Measurements from ENCODE around the gene DKKL1. TPM values are rescaled to one million over a fixed set of nuclear protein-coding genes. Genes with fewer than 3 reads are reported as not detected.
A peak's percentile ranks its signal among the peaks of the same experiment; 100 is the strongest.

Gene DKKL1
- total and polyA plus RNA-seq, 3 experiments from 2014 or later, result not detected

- no peaks in the 10 kb centered on the region for H3K9me3 ChIP-seq (ENCODE audit: low read length)
- no peaks in the 10 kb centered on the region for H3K27me3 ChIP-seq (ENCODE audit: insufficient read depth, low read length, poor library complexity, severe bottlenecking)
- H3K36me3 ChIP-seq (ENCODE audit: insufficient read depth, low read length), result peaks cover 14% of the 10 kb centered on the region
- peaks cover 39 to 57% (median 54%) of the 10 kb centered on the region in 3 donors for H3K4me1 Mint-ChIP-seq
- H3K36me3 Mint-ChIP-seq, result peaks cover 4 to 50% (median 13%) of the 10 kb centered on the region in 3 donors
- H3K27ac ChIP-seq (ENCODE audit: low read depth, low read length), result no peak overlapping the region
- CTCF ChIA-PET, result interaction anchor here (1.2 kb wide), 1 partner anchor 12 kb away, joined by 4 read pairs; no protein-coding TSS in a partner anchor
- peak overlapping the region in 4 of 8 donors; percentile 17 to 57 (median 34) for H3K27ac Mint-ChIP-seq
- H3K4me3 Mint-ChIP-seq, result peak overlapping the region in 1 of 7 donors; percentile 62
- POLR2A ChIA-PET, result no interaction called here
- no peak overlapping the region for H3K4me3 ChIP-seq (ENCODE audit: low read length)
- H3K4me1 ChIP-seq (ENCODE audit: insufficient read depth, low read length), result peaks cover 26% of the 10 kb centered on the region
- H3K27me3 Mint-ChIP-seq, result peaks cover 0 to 3% of the 10 kb centered on the region in 2 donors
- H3K9me3 Mint-ChIP-seq, result no peaks in the 10 kb centered on the region
- DNase-seq, result no peak
These were observed 24.2 kb upstream of the DKKL1 start for GRCh38 chr19:49339301-49340068.

GRCh38 chr19:49340069-49340864 is 23.4 kb upstream of the DKKL1 start:
- peak in 1 of 5 donors; percentile 38 for DNase-seq
- H3K36me3 ChIP-seq (ENCODE audit: insufficient read depth, low read length), result peaks cover 14% of the 10 kb centered on the region
- H3K27ac ChIP-seq (ENCODE audit: low read depth, low read length), result no peak overlapping the region
- Mint-ChIP-seq H3K36me3 (peaks cover 4 to 49% (median 18%) of the 10 kb centered on the region in 3 donors), H3K27me3 (no peaks in the 10 kb centered on the region), H3K9me3 (no peaks in the 10 kb centered on the region), H3K4me3 (peak overlapping the region in 3 of 7 donors; percentile 10 to 49 (median 45)), H3K4me1 (peaks cover 41 to 55% (median 55%) of the 10 kb centered on the region in 3 donors), H3K27ac (peak overlapping the region; percentile 42 to 84 (median 74))
- no peak overlapping the region for H3K4me3 ChIP-seq (ENCODE audit: low read length)
- ChIA-PET POLR2A (interaction anchor here (0.6 kb wide), 1 partner anchor 147 kb away, joined by 3 read pairs; the partner anchor contains the start of gene RPL13A), CTCF (interaction anchor here (1.1 to 1.2 kb wide), 2 partner anchors 13 to 39 kb away, joined by 4 read pairs; no protein-coding TSS in a partner anchor)
- H3K9me3 ChIP-seq (ENCODE audit: low read length), result no peaks in the 10 kb centered on the region
- no peaks in the 10 kb centered on the region for H3K27me3 ChIP-seq (ENCODE audit: insufficient read depth, low read length, poor library complexity, severe bottlenecking)
- H3K4me1 ChIP-seq (ENCODE audit: insufficient read depth, low read length), result peaks cover 20% of the 10 kb centered on the region

DNA sequence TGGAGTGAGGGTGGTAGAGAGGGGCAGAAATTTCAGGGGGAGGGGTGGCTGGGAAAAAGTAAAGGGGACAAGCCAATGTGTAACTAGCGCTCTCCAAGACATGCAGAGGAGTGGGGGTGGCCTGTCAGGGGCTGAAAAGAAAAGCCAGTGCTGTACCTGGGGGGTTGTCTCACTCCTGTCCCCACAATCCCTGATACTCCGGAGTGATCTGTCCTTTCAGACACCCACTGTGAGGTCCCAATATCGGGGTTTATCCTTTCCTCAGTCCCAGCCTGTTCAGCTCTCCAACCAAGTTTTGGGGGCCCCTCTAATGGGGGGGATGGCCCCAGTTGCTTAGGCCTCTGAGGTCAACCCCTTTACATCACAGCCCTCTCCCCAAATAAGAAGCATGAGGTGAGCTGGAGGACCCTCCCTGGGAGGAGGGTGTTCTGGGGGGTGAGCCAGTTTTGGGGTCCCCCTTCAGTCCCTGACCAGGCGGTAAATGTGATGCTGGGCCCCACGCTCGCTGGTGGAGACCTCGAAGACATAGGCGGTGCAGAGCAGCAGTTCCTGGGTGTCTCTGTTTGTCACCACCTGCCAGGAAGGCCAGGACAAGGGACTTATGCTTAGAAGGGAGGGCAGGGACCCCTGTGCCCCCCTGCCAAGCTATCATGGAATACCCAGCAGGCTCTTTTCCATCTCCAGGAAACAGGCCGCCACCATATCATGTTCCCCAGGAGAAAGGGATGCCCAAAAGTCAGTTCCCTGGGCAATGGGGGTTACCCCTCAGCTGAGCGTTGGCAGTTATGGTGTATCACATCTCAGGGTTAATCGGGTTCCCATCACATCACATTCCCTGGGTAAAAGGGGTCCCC is 22.6 kb upstream of the DKKL1 start:
- H3K9me3 ChIP-seq (ENCODE audit: low read length), result no peaks in the 10 kb centered on the region
- H3K4me3 Mint-ChIP-seq, result peak overlapping the region in 1 of 7 donors; percentile 75
- CTCF ChIA-PET, result interaction anchor here (1.1 kb wide), 1 partner anchor 40 kb away, joined by 4 read pairs; no protein-coding TSS in a partner anchor
- no peak overlapping the region for H3K4me3 ChIP-seq (ENCODE audit: low read length)
- no peaks in the 10 kb centered on the region for H3K27me3 Mint-ChIP-seq
- H3K4me1 Mint-ChIP-seq, result peaks cover 34 to 48% (median 47%) of the 10 kb centered on the region in 3 donors
- H3K27ac ChIP-seq (ENCODE audit: low read depth, low read length), result no peak overlapping the region
- H3K9me3 Mint-ChIP-seq, result no peaks in the 10 kb centered on the region
- POLR2A ChIA-PET, result interaction anchor here (0.6 kb wide), 1 partner anchor 146 kb away, joined by 3 read pairs; the partner anchor contains the start of gene RPL13A
- peaks cover 14% of the 10 kb centered on the region for H3K36me3 ChIP-seq (ENCODE audit: insufficient read depth, low read length)
- H3K36me3 Mint-ChIP-seq, result peaks cover 4 to 42% (median 18%) of the 10 kb centered on the region in 3 donors
- DNase-seq, result no peak
- H3K27ac Mint-ChIP-seq, result peak overlapping the region in 4 of 8 donors; percentile 12 to 83 (median 38)
- H3K4me1 ChIP-seq (ENCODE audit: insufficient read depth, low read length), result peaks cover 16% of the 10 kb centered on the region
- no peaks in the 10 kb centered on the region for H3K27me3 ChIP-seq (ENCODE audit: insufficient read depth, low read length, poor library complexity, severe bottlenecking)

GRCh38 chr19:49342291-49342721 is 21.4 kb upstream of the DKKL1 start:
- DNase-seq, result no peak
- POLR2A ChIA-PET, result no interaction called here
- Histone ChIP-seq H3K27ac (ENCODE audit: low read depth, low read length) (no peak overlapping the region), H3K4me1 (ENCODE audit: insufficient read depth, low read length) (peaks cover 4% of the 10 kb centered on the region), H3K9me3 (ENCODE audit: low read length) (no peaks in the 10 kb centered on the region), H3K27me3 (ENCODE audit: insufficient read depth, low read length, poor library complexity, severe bottlenecking) (no peaks in the 10 kb centered on the region), H3K36me3 (ENCODE audit: insufficient read depth, low read length) (peaks cover 10% of the 10 kb centered on the region), H3K4me3 (ENCODE audit: low read length) (no peak overlapping the region)
- Mint-ChIP-seq H3K27ac (peak overlapping the region in 4 of 8 donors; percentile 2 to 68 (median 30)), H3K27me3 (no peaks in the 10 kb centered on the region), H3K9me3 (no peaks in the 10 kb centered on the region), H3K36me3 (peaks cover 4 to 37% (median 17%) of the 10 kb centered on the region in 3 donors), H3K4me1 (peaks cover 26 to 36% (median 35%) of the 10 kb centered on the region in 3 donors), H3K4me3 (no peak overlapping the region)
- CTCF ChIA-PET, result no interaction called here

DNA sequence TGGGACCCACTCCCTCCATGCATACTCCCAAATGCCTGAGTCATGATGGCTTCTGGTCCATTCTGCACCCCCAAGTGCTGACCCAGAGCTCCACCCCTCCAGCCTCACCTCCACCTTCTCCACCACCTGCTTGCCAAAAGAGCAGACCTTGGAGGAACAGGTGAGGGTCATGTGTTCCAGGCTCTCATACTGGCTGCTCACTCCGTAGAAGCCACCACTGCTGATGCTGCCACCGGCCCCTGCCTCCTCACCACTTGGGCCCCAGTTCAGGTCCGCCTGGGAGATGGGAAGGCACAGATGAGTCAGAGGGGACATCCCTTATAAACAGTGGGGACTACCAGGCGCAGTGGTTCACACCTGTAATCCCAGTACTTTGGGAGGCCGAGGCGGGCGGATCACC is 20.6 kb upstream of the DKKL1 start:
- H3K9me3 ChIP-seq (ENCODE audit: low read length), result no peaks in the 10 kb centered on the region
- ChIA-PET CTCF (interaction anchor here (1.1 kb wide), 1 partner anchor 42 kb away, joined by 4 read pairs; no protein-coding TSS in a partner anchor), POLR2A (no interaction called here)
- H3K27ac ChIP-seq (ENCODE audit: low read depth, low read length), result no peak overlapping the region
- H3K9me3 Mint-ChIP-seq, result no peaks in the 10 kb centered on the region
- no peak for DNase-seq
- H3K36me3 ChIP-seq (ENCODE audit: insufficient read depth, low read length), result peaks cover 10% of the 10 kb centered on the region
- H3K27me3 ChIP-seq (ENCODE audit: insufficient read depth, low read length, poor library complexity, severe bottlenecking), result no peaks in the 10 kb centered on the region
- H3K4me3 Mint-ChIP-seq, result peak overlapping the region in 1 of 7 donors; percentile 51
- no peaks in the 10 kb centered on the region for H3K4me1 ChIP-seq (ENCODE audit: insufficient read depth, low read length)
- peak overlapping the region in 4 of 8 donors; percentile 7 to 79 (median 50) for H3K27ac Mint-ChIP-seq
- no peaks in the 10 kb centered on the region for H3K27me3 Mint-ChIP-seq
- H3K4me3 ChIP-seq (ENCODE audit: low read length), result no peak overlapping the region
- H3K4me1 Mint-ChIP-seq, result peaks cover 23 to 30% (median 27%) of the 10 kb centered on the region in 3 donors
- peaks cover 0 to 31% (median 14%) of the 10 kb centered on the region in 3 donors for H3K36me3 Mint-ChIP-seq

DNA sequence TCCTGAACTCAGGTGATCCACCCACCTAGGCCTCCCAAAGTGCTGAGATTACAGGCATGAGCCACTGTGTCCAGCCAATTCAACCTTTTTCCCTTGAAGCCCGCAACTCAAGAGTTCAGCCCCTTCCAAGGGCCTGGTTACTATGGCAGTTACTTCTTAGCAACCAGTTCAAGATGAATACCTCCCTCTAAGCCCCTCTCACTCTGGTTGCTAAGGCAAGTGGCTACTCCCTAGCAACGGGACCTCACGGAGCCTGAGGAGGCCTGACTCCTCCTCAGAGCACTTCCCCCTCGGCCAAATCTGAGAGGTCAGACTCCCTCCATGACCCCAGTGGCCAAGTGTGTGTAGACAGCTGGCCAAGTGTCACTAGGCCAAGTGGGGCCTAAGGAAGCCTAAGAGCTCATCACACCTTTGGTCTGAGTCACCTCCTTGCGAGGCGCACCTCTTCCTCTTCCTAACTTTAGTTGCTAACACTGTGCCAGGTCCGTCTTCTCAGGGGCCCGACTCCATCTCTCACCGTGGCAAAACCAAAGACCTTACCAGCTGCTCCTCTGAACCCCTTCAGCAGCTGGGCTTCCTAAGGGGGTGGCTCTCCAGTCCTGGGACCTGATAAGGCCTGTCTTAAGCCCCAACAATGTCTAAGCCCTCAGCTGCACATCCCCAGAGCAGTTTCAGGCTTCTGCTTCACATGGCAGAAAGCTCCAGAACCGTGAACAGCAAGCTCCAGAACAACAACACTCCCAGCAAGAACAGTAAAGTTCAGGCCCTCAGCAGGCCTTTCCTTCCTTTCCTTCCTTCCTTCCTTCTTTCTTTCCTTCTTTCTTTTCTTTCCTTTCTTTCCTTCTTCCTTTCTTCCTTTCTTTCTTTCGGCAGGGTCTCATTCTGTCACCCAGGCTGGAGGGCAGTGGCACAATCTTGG is 18.9 kb upstream of the DKKL1 start:
- Histone ChIP-seq H3K36me3 (ENCODE audit: insufficient read depth, low read length) (no peaks in the 10 kb centered on the region), H3K27ac (ENCODE audit: low read depth, low read length) (no peak overlapping the region), H3K27me3 (ENCODE audit: insufficient read depth, low read length, poor library complexity, severe bottlenecking) (no peaks in the 10 kb centered on the region), H3K4me3 (ENCODE audit: low read length) (no peak overlapping the region), H3K4me1 (ENCODE audit: insufficient read depth, low read length) (no peaks in the 10 kb centered on the region), H3K9me3 (ENCODE audit: low read length) (no peaks in the 10 kb centered on the region)
- DNase-seq, result no peak
- Mint-ChIP-seq H3K27me3 (no peaks in the 10 kb centered on the region), H3K9me3 (no peaks in the 10 kb centered on the region), H3K27ac (peak overlapping the region; percentile 21 to 96 (median 84)), H3K4me3 (peak overlapping the region in 1 of 7 donors; percentile 51), H3K4me1 (peaks cover 17 to 20% (median 18%) of the 10 kb centered on the region in 3 donors), H3K36me3 (peaks cover 0 to 19% (median 12%) of the 10 kb centered on the region in 3 donors)
- ChIA-PET POLR2A (interaction anchor here (0.7 kb wide), 1 partner anchor 546 kb away, joined by 3 read pairs; no protein-coding TSS in a partner anchor), CTCF (no interaction called here)

Measured in CD8-positive, alpha-beta memory T cell (primary cell).